GM19025 (cell line): ENCODE measurements around the gene DARS1.
A peak's percentile ranks its signal among the peaks of the same experiment; 100 is the strongest.

Experiments used
- ATAC-seq: cut with Tn5 transposase; IDR thresholded peaks from one replicate; pipeline ENCODE4 v1.9.1; 2021; ENCODE audit warnings: mild to moderate bottlenecking, low read depth, moderate library complexity; ENCODE audit not compliant: unreplicated experiment

The DARS1 gene

GRCh38 chr2:135948642-135949355 is 36.6 kb downstream of the DARS1 start:
- ATAC-seq = no peak

GRCh38 chr2:135948141-135948540 is 37.3 kb downstream of the DARS1 start:
- no peak for ATAC-seq

- no peak for ATAC-seq
Measured at GRCh38 chr2:135947483-135947882, 37.9 kb downstream of the DARS1 start.

- ATAC-seq = no peak
Measured at GRCh38 chr2:135945526-135945925, 39.9 kb downstream of the DARS1 start.

- ATAC-seq = no peak
Measured at GRCh38 chr2:135944625-135945024, 40.8 kb downstream of the DARS1 start.

GRCh38 chr2:135942936-135943688 is 42.3 kb downstream of the DARS1 start:
- no peak for ATAC-seq

GRCh38 chr2:135936524-135936923 is 48.9 kb downstream of the DARS1 start:
- no peak for ATAC-seq

GRCh38 chr2:135935914-135936313 is 49.5 kb downstream of the DARS1 start:
- ATAC-seq = no peak

- peak; percentile 78 for ATAC-seq
Measured at GRCh38 chr2:135931776-135932443, 53.5 kb downstream of the DARS1 start.

GRCh38 chr2:135926605-135927004 is 58.8 kb downstream of the DARS1 start:
- ATAC-seq = no peak

- no peak for ATAC-seq
Measured at GRCh38 chr2:135925571-135925970, 59.9 kb downstream of the DARS1 start.

- no peak for ATAC-seq
Measured at GRCh38 chr2:135916207-135916606, 69.2 kb downstream of the DARS1 start.

GRCh38 chr2:135914485-135914884 is 70.9 kb downstream of the DARS1 start:
- no peak for ATAC-seq

GRCh38 chr2:135913727-135914365 is 71.6 kb downstream of the DARS1 start:
- no peak for ATAC-seq

- no peak for ATAC-seq
Measured at GRCh38 chr2:135909976-135910375, 75.5 kb downstream of the DARS1 start.

- no peak for ATAC-seq
Measured at GRCh38 chr2:135905679-135906078, 79.7 kb downstream of the DARS1 start.

GRCh38 chr2:135904341-135904989 is 81.0 kb downstream of the DARS1 start:
- no peak for ATAC-seq

GRCh38 chr2:135903650-135904049 is 81.8 kb downstream of the DARS1 start:
- ATAC-seq = no peak

- ATAC-seq = no peak
Measured at GRCh38 chr2:135899567-135899966, 85.9 kb downstream of the DARS1 start.

GRCh38 chr2:135898234-135898786 is 87.1 kb downstream of the DARS1 start:
- ATAC-seq = no peak
